Upper lobe of right lung (tissue), 1 donor: Measurements from ENCODE around the gene CEMIP. TPM values are rescaled to one million over a fixed set of nuclear protein-coding genes. Genes with fewer than 3 reads are reported as not detected.

Experiments used
- ATAC-seq: fragments of 200-7000 bp; cut with Tn5 transposase; one replicate; pipeline ENCODE4 v1.9.1; 2020; ENCODE audit warnings: mild to moderate bottlenecking, moderate library complexity
- DNase-seq: peaks from one replicate; pipeline ENCODE4 v3.0.0-alpha.2; 2020
- H3K27ac ChIP-seq: fragments of 200-600 bp; one replicate; pipeline ENCODE4 v1.8.0; 2022
- H3K27me3 ChIP-seq: fragments of 200-600 bp; one replicate; pipeline ENCODE4 v1.8.0; 2022; ENCODE audit warnings: mild to moderate bottlenecking
- H3K36me3 ChIP-seq: fragments of 200-600 bp; one replicate; pipeline ENCODE4 v1.8.0; 2022
- H3K4me1 ChIP-seq: fragments of 200-600 bp; one replicate; pipeline ENCODE4 v1.8.0; 2022
- H3K4me3 ChIP-seq: fragments of 200-600 bp; one replicate; pipeline ENCODE4 v1.8.0; 2022; ENCODE audit warnings: mild to moderate bottlenecking
- H3K9me3 ChIP-seq: fragments of 200-600 bp; one replicate; pipeline ENCODE4 v1.8.0; 2022
- CTCF ChIP-seq: fragments of 200-600 bp; IDR thresholded peaks from one replicate; pipeline ENCODE4 v1.8.0; 2022; ENCODE audit warnings: antibody characterized with exemption
- intact Hi-C: fragments of 100-400 bp; cut with DNase I; formaldehyde crosslinking; loops from one replicate; pipeline ENCODE4 v1.11.0; 2022
- total RNA-seq: library from RNA; stranded (reverse); fragmentation: NEBNext Ultra II Directional; extraction: Animal tissue kit (Norgen Biotek cat#: 25700); gene quantifications from one replicate; pipeline ENCODE4 v1.2.1, GENCODE V29; 2021
- donor health status: DM: no; HTN: yes; CAD: no; lungs with severe emphysema.

The CEMIP gene
- total RNA-seq, 1 donor from 2014 or later = 17.3 TPM

DNA sequence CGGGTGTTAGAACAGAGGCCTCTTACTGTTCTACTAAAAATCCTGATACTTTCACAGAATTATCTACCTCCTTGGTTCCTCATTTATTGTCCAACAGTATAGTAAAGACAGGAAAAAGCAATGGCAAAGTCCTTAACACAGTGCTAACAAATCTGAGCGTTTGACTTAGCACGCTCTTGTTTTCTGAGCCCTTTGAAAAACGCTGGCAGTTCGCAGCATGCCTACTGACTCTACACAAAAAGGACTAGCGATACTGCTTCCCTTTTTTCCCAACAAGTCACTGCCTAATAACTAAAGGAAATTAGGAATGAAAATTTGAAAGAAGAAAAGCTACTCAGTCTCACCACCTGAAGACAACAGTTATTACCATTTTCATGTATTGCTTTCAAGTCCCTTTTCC is 34.8 kb upstream of the CEMIP start:
- H3K4me3 ChIP-seq = no peak overlapping the region
- peaks cover 57% of the 10 kb centered on the region for H3K4me1 ChIP-seq
- ATAC-seq = no peak
- H3K36me3 ChIP-seq = peaks cover under 1% of the 10 kb centered on the region
- intact Hi-C loops = no loop called here
- TF ChIP-seq CTCF = no peak
- peak overlapping the region; percentile 45 for H3K27ac ChIP-seq
- DNase-seq = no peak
- no peaks in the 10 kb centered on the region for H3K27me3 ChIP-seq
- no peaks in the 10 kb centered on the region for H3K9me3 ChIP-seq

GRCh38 chr15:80744826-80745225 is 34.3 kb upstream of the CEMIP start:
- H3K27me3 ChIP-seq = no peaks in the 10 kb centered on the region

DNA sequence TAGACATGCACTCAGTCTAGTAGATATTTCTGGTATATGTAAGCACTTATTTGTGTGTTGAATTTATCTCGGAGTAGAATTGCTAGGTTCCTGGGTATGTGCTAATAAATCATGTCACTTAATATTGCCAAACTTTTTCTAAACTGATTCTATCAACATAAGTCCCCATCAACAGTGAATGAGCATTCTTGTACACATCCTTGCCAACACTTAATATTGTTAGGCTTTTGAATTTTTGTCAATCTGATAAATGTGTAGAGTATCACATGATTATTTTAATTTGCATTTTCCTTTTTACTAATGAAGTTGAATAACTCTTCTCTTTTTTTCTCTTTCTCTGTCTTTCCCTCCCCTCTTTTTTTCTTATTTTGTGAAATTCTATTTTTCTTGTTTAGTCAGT is 33.3 kb upstream of the CEMIP start:
- TF ChIP-seq CTCF = no peak
- no peak for DNase-seq
- Histone ChIP-seq H3K4me3 (no peak overlapping the region), H3K36me3 (peaks cover 15% of the 10 kb centered on the region), H3K4me1 (peaks cover 47% of the 10 kb centered on the region), H3K9me3 (no peaks in the 10 kb centered on the region), H3K27ac (no peak overlapping the region), H3K27me3 (no peaks in the 10 kb centered on the region)
- no peak for ATAC-seq
- intact Hi-C loops = no loop called here

More at GRCh38 chr15:80744826-80745225, 34.3 kb upstream of the CEMIP start:
- ATAC-seq (no peak), DNase-seq (no peak)
- TF ChIP-seq CTCF = no peak
- Histone ChIP-seq H3K4me1 (peaks cover 54% of the 10 kb centered on the region), H3K27ac (peak overlapping the region; percentile 45), H3K36me3 (peaks cover 5% of the 10 kb centered on the region), H3K9me3 (no peaks in the 10 kb centered on the region), H3K4me3 (no peak overlapping the region)
- intact Hi-C loops = no loop called here

DNA sequence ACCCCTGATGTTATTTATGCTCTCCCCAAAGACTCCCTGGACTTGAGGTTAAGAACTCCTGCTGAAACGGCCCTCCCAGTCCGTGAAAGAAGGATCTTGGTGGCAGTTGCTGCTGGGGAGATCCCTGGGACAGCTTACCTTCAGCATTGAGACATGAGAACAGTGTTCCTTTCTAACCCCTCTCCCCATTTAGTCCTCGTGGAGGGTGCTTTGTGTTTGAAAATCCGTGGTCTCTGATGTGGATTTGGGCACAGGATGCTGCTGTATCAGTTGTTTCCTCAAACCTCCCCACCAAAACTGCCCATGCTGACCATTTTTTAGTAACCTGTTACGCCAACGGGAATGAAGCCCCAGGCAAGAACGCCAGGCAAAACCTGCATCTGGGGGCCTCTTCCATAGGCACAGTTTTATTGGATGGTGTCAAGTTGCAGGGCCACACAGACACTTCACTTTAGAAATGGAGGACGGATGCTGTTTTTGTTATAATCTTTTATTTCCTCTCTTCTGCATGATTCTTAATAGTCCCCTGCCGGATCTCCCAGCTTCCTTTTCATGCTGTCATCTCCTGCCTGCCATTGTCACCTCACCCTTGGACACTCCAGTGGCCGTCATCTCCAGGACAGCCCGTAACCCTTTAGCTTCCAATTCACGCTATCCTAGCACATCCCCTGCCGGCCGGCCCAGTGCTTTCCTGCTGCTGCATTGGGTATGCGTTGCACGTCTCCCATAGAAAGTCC is 31.7 kb upstream of the CEMIP start:
- no peak overlapping the region for H3K4me3 ChIP-seq
- H3K36me3 ChIP-seq = peaks cover 17% of the 10 kb centered on the region
- no peaks in the 10 kb centered on the region for H3K9me3 ChIP-seq
- no peaks in the 10 kb centered on the region for H3K27me3 ChIP-seq
- DNase-seq = no peak
- intact Hi-C loops = no loop called here
- peak; percentile 21 for ATAC-seq
- TF ChIP-seq CTCF = no peak
- no peak overlapping the region for H3K27ac ChIP-seq
- peaks cover 44% of the 10 kb centered on the region for H3K4me1 ChIP-seq

- DNase-seq = no peak
- H3K4me1 ChIP-seq = peaks cover 26% of the 10 kb centered on the region
- H3K36me3 ChIP-seq = peaks cover 24% of the 10 kb centered on the region
- H3K27me3 ChIP-seq = no peaks in the 10 kb centered on the region
- no peak overlapping the region for H3K4me3 ChIP-seq
- no peaks in the 10 kb centered on the region for H3K9me3 ChIP-seq
- intact Hi-C loops = no loop called here
- no peak overlapping the region for H3K27ac ChIP-seq
- no peak for ATAC-seq
- no peak for TF ChIP-seq CTCF
Measured at GRCh38 chr15:80749589-80749988, 29.6 kb upstream of the CEMIP start.
